Astrocyte (in vitro differentiated cells and primary cell): ENCODE data around the gene EMX1. TPM values are rescaled to one million over a fixed set of nuclear protein-coding genes. Genes with fewer than 3 reads are reported as not detected.

ENCODE experiments used
- DNase-seq: peaks from one replicate; pipeline ENCODE4 v3.0.0-alpha.2; 2010; ENCODE audit warnings: low read depth
- FAIRE-seq: peaks from 2 replicates; lab custom pipeline; 2011; peaks lifted over from hg19 to GRCh38; lab: Jason Lieb, UNC
- H2AFZ ChIP-seq: 2 replicates; pipeline ENCODE4 v1.6.0; 2012; ENCODE audit warnings: low read depth, low read length, inconsistent platforms
- H3K27ac ChIP-seq: 2 replicates; pipeline ENCODE4 v1.5.1; 2011; ENCODE audit warnings: low read depth, low read length, inconsistent platforms
- H3K27me3 ChIP-seq: 2 replicates; pipeline ENCODE4 v1.6.0; 2011; ENCODE audit warnings: low read length, inconsistent platforms; ENCODE audit not compliant: insufficient read depth
- H3K36me3 ChIP-seq: 2 replicates; pipeline ENCODE4 v1.5.1; 2011; ENCODE audit warnings: low read length, inconsistent platforms; ENCODE audit not compliant: insufficient read depth
- H3K4me1 ChIP-seq: 2 replicates; pipeline ENCODE4 v1.5.1; 2011; ENCODE audit warnings: low read length, inconsistent platforms; ENCODE audit not compliant: insufficient read depth
- H3K4me2 ChIP-seq: 2 replicates; pipeline ENCODE4 v1.6.0; 2012; ENCODE audit warnings: low read length, inconsistent platforms
- H3K4me3 ChIP-seq: 2 replicates; pipeline ENCODE4 v1.5.1; 2011; ENCODE audit warnings: low read depth, mild to moderate bottlenecking, low read length, inconsistent platforms; ENCODE audit not compliant: insufficient read depth
- H3K79me2 ChIP-seq: 2 replicates; pipeline ENCODE4 v1.6.0; 2012; ENCODE audit warnings: mild to moderate bottlenecking, low read length, inconsistent platforms; ENCODE audit not compliant: insufficient read depth
- H3K9ac ChIP-seq: 2 replicates; pipeline ENCODE4 v1.6.0; 2012; ENCODE audit warnings: mild to moderate bottlenecking, low read length, inconsistent platforms
- H3K9me3 ChIP-seq: 2 replicates; pipeline ENCODE4 v1.5.1; 2012; ENCODE audit warnings: low read depth, mild to moderate bottlenecking, low read length, inconsistent platforms; ENCODE audit not compliant: insufficient read depth
- H4K20me1 ChIP-seq: 2 replicates; pipeline ENCODE4 v1.6.0; 2012; ENCODE audit warnings: low read length, inconsistent platforms; ENCODE audit not compliant: insufficient read depth
- H3K27ac Mint-ChIP-seq: one replicate; pipeline ENCODE4 v1.8.0; 2021; ENCODE audit warnings: mild to moderate bottlenecking, mixed read lengths; ENCODE audit not compliant: unreplicated experiment
- H3K27me3 Mint-ChIP-seq: one replicate; pipeline ENCODE4 v1.8.0; 2021; ENCODE audit warnings: low read depth, mixed read lengths; ENCODE audit not compliant: unreplicated experiment
- H3K36me3 Mint-ChIP-seq: one replicate; pipeline ENCODE4 v1.8.0; 2021; ENCODE audit warnings: low read depth, mixed read lengths; ENCODE audit not compliant: unreplicated experiment
- H3K4me1 Mint-ChIP-seq: one replicate; pipeline ENCODE4 v1.8.0; 2021; ENCODE audit warnings: low read depth, mixed read lengths; ENCODE audit not compliant: unreplicated experiment
- H3K4me3 Mint-ChIP-seq: one replicate; pipeline ENCODE4 v1.8.0; 2021; ENCODE audit warnings: mild to moderate bottlenecking, moderate library complexity, mixed read lengths; ENCODE audit not compliant: unreplicated experiment
- H3K9me3 Mint-ChIP-seq: one replicate; pipeline ENCODE4 v1.8.0; 2021; ENCODE audit warnings: mild to moderate bottlenecking, mixed read lengths; ENCODE audit not compliant: unreplicated experiment
- EZH2 ChIP-seq: IDR thresholded peaks from 2 replicates; pipeline ENCODE4 v1.6.1; 2012; ENCODE audit warnings: mild to moderate bottlenecking, low read length, inconsistent platforms; ENCODE audit not compliant: insufficient read depth
- total RNA-seq: library from RNA; stranded (reverse); gene quantifications from 2 replicates; pipeline ENCODE4 v1.2.1, GENCODE V29; 2021
- TF ChIP-seq, protein P1 (sequence below): IDR thresholded peaks from 2 replicates; pipeline ENCODE4 v1.5.1; 2011; ENCODE audit warnings: low read depth, mild to moderate bottlenecking, inconsistent platforms, low read length, moderate library complexity; ENCODE audit not compliant: insufficient read depth

The EMX1 gene
- total RNA-seq, 1 donor from 2014 or later: 0.48 TPM

DNA sequence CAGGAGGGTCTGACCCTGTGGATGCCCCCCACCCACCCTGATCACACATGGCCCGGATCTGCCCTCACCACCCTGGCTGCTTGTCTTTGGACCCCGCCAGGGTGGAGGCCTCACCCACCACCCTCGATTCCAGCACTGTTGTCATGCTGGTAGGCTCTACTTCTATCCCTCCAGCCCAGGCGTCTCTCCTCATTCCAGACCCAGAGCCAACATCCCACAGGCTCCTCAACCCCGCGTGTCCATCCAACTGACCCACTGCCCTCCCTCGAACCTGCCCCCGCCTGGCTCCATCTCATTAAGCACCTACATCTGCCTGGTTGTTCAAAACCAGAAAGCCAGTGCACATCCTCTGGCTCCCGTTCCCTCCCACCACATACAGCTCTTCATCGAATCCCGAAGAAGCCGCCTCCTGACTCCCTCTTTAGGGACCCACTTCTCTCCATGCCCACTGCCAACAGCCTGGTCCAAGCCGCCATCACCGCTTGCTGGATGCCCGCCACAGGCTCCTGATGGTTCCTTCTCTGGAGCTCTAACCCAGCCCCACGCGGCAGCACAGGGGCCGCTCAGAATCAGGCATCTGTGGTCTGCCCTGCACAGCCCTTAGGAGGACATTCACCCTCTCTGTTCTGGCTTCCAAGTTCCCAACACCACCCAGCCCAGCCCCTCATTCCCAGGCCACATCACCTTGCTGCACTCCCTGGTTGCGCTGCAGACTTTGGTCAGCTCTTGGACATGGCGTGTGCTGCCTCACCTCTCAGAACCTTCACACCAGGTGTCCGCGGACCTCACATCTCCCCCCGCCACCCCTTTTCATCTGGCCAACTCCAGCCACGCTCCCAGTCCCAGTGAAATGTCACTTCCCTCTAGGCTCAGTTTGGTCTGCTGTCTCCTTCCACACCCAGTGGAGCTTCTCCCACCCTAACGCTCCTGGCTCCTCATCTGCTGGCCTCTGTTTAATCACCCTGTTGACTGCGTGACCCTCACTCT lies 43.0 kb downstream of the EMX1 start:
- H3K27ac ChIP-seq: no peak overlapping the region
- H3K79me2 ChIP-seq: no peaks in the 10 kb centered on the region
- H3K9ac ChIP-seq: no peak overlapping the region
- H3K27me3 ChIP-seq: no peaks in the 10 kb centered on the region
- no peak overlapping the region for H3K4me2 ChIP-seq
- Mint-ChIP-seq H3K27ac (no peak overlapping the region), H3K9me3 (peaks cover 7% of the 10 kb centered on the region), H3K4me1 (peaks cover 5% of the 10 kb centered on the region), H3K36me3 (peaks cover 38% of the 10 kb centered on the region), H3K4me3 (no peak overlapping the region), H3K27me3 (peaks cover 33% of the 10 kb centered on the region)
- no peak for DNase-seq
- no peak overlapping the region for H2AFZ ChIP-seq
- no peaks in the 10 kb centered on the region for H3K9me3 ChIP-seq
- H4K20me1 ChIP-seq: peaks cover 3% of the 10 kb centered on the region
- no peaks in the 10 kb centered on the region for H3K4me1 ChIP-seq
- no peaks in the 10 kb centered on the region for H3K36me3 ChIP-seq
- no peak for TF ChIP-seq EZH2
- TF ChIP-seq, protein P1, sequence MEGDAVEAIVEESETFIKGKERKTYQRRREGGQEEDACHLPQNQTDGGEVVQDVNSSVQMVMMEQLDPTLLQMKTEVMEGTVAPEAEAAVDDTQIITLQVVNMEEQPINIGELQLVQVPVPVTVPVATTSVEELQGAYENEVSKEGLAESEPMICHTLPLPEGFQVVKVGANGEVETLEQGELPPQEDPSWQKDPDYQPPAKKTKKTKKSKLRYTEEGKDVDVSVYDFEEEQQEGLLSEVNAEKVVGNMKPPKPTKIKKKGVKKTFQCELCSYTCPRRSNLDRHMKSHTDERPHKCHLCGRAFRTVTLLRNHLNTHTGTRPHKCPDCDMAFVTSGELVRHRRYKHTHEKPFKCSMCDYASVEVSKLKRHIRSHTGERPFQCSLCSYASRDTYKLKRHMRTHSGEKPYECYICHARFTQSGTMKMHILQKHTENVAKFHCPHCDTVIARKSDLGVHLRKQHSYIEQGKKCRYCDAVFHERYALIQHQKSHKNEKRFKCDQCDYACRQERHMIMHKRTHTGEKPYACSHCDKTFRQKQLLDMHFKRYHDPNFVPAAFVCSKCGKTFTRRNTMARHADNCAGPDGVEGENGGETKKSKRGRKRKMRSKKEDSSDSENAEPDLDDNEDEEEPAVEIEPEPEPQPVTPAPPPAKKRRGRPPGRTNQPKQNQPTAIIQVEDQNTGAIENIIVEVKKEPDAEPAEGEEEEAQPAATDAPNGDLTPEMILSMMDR: no peak
- no peak overlapping the region for H3K4me3 ChIP-seq
- no peak for FAIRE-seq

DNA sequence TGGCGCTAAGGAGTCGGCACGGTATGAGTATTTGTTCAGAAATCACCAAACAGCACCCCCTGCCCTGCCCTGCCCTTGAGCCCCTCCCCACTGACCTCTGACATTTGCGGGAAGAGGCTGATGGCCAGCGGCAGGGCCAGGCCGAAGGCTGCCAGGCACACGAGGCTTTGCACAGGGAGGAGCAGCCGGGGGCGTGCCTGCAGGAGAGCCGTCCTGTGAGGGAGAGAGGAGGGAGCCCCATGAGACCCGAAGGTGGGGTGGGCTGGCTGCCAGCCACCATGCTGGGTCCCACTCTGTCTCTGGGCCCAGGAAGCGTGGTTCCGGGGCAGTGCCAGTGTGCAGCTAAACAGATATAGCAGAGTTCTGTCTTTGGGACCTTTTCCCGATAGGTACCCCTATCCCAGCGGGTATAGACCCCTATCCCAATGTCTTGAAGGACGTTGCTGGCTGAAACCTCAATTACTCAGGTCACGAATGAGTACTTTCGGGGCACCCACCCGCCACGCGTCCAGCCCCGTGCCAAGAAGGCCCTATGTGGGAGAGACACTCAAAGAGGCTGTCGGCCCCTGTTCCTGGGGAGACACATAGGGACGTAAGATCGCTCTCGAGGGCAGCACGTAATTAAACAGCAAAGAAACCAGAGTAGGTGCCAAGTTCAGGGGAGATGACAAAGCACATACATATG lies 43.9 kb downstream of the EMX1 start:
- FAIRE-seq: no peak
- H3K9ac ChIP-seq: no peak overlapping the region

More for the DNA sequence above, 43.9 kb downstream of the EMX1 start:
- Histone ChIP-seq H3K27me3 (no peaks in the 10 kb centered on the region), H3K36me3 (no peaks in the 10 kb centered on the region), H4K20me1 (peaks cover 6% of the 10 kb centered on the region), H3K4me1 (no peaks in the 10 kb centered on the region), H3K4me2 (no peak overlapping the region), H3K4me3 (no peak overlapping the region), H3K9me3 (no peaks in the 10 kb centered on the region), H2AFZ (no peak overlapping the region), H3K79me2 (no peaks in the 10 kb centered on the region), H3K27ac (no peak overlapping the region)
- H3K27ac Mint-ChIP-seq: no peak overlapping the region
- H3K4me1 Mint-ChIP-seq: peaks cover 5% of the 10 kb centered on the region
- peaks cover 37% of the 10 kb centered on the region for H3K36me3 Mint-ChIP-seq
- peaks cover 36% of the 10 kb centered on the region for H3K27me3 Mint-ChIP-seq
- no peak for DNase-seq
- H3K9me3 Mint-ChIP-seq: peaks cover 7% of the 10 kb centered on the region
- no peak overlapping the region for H3K4me3 Mint-ChIP-seq
- no peak for TF ChIP-seq EZH2
- TF ChIP-seq, protein P1: no peak
